DND-41 (cell line): ENCODE results near the gene TBXAS1.
A peak's percentile ranks its signal among the peaks of the same experiment; 100 is the strongest.

Experiments
- ATAC-seq: fragments of 200-7000 bp; cut with Tn5 transposase; 3 replicates; pipeline ENCODE4 v1.9.1; 2021; ENCODE audit warnings: low read depth; ENCODE audit not compliant: insufficient read depth
- DNase-seq: peaks from one replicate; pipeline ENCODE4 v3.0.0-alpha.2; 2020
- H2AFZ ChIP-seq: 2 replicates; pipeline ENCODE4 v1.6.0; 2012; ENCODE audit warnings: low read depth, low read length
- H3K27ac ChIP-seq: 2 replicates; pipeline ENCODE4 v1.5.1; 2012; ENCODE audit warnings: low read length, inconsistent platforms
- H3K27me3 ChIP-seq: fragments of 200-600 bp; sonication (generic); 2 replicates; pipeline ENCODE4 v1.6.0; 2012; ENCODE audit warnings: low read length, mild to moderate bottlenecking, inconsistent platforms; ENCODE audit not compliant: insufficient read depth, poor library complexity
- H3K36me3 ChIP-seq: 2 replicates; pipeline ENCODE4 v1.5.1; 2012; ENCODE audit warnings: low read length, inconsistent platforms; ENCODE audit not compliant: insufficient read depth
- H3K4me1 ChIP-seq: 2 replicates; pipeline ENCODE4 v1.5.1; 2012; ENCODE audit warnings: mild to moderate bottlenecking, low read length; ENCODE audit not compliant: insufficient read depth
- H3K4me2 ChIP-seq: 2 replicates; pipeline ENCODE4 v1.6.0; 2012; ENCODE audit warnings: mild to moderate bottlenecking, moderate library complexity, low read length, inconsistent platforms; ENCODE audit not compliant: insufficient read depth
- H3K4me3 ChIP-seq, 2 experiments: fragments of 200-600 bp in 1 of 2; shearing (Covaris generic) in 1 of 2; 2 replicates each; pipeline ENCODE4 v1.5.1; 2012 to 2016; ENCODE audit warnings: inconsistent platforms in 2 of 2, low read length in 2 of 2, mild to moderate bottlenecking in 2 of 2, low read depth in 1 of 2, moderate library complexity in 1 of 2
- H3K79me2 ChIP-seq: 2 replicates; pipeline ENCODE4 v1.6.0; 2012; ENCODE audit warnings: low read length, inconsistent platforms; ENCODE audit not compliant: insufficient read depth
- H3K9ac ChIP-seq: 2 replicates; pipeline ENCODE4 v1.6.0; 2012; ENCODE audit warnings: low read depth, mild to moderate bottlenecking, inconsistent platforms, low read length, moderate library complexity
- H3K9me3 ChIP-seq: 2 replicates; pipeline ENCODE4 v1.5.1; 2012; ENCODE audit warnings: low read length, moderate library complexity, mild to moderate bottlenecking, inconsistent platforms; ENCODE audit not compliant: insufficient read depth, severe bottlenecking
- H4K20me1 ChIP-seq: 2 replicates; pipeline ENCODE4 v1.6.0; 2012; ENCODE audit warnings: low read length; ENCODE audit not compliant: insufficient read depth
- EZH2 ChIP-seq: IDR thresholded peaks from 3 replicates; pipeline ENCODE4 v1.6.1; 2012; ENCODE audit warnings: borderline replicate concordance, low read depth, mild to moderate bottlenecking, moderate library complexity, low read length, inconsistent platforms; ENCODE audit not compliant: severe bottlenecking
- TF ChIP-seq, protein P1 (sequence below): IDR thresholded peaks from 2 replicates; pipeline ENCODE4 v1.5.1; 2012; ENCODE audit warnings: borderline replicate concordance, low read length, moderate library complexity, mild to moderate bottlenecking; ENCODE audit not compliant: poor library complexity, severe bottlenecking; ENCODE audit errors: extremely low read depth

The TBXAS1 gene

DNA sequence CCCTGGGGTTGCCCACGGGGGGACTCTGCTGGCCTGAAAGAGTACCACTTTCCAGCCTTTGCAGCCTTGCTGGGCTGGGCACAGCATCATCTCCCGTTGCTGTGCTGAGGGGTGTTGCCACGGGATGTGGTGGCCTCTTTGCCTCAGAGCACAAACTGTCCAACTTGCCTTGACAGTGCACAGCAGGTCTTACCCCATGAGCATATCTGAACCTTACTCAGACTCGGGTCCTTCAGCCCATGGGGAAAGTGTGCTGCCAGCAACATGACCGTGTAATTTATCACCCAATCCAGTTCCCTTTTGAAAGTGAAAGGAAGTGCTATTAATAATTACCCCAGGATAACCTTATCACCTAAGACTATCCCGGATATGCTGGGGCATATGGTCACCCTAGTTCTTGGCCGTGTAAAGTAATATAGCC lies 46.8 kb downstream of the TBXAS1 start:
- no peak overlapping the region for H3K27ac ChIP-seq
- no peaks in the 10 kb centered on the region for H4K20me1 ChIP-seq
- H3K4me2 ChIP-seq, result no peak overlapping the region
- ATAC-seq (no peak), DNase-seq (no peak)
- H3K4me1 ChIP-seq, result no peaks in the 10 kb centered on the region
- no peaks in the 10 kb centered on the region for H3K9me3 ChIP-seq
- no peak overlapping the region for H2AFZ ChIP-seq
- no peaks in the 10 kb centered on the region for H3K79me2 ChIP-seq
- no peaks in the 10 kb centered on the region for H3K27me3 ChIP-seq
- H3K9ac ChIP-seq, result no peak overlapping the region
- H3K36me3 ChIP-seq, result no peaks in the 10 kb centered on the region
- H3K4me3 ChIP-seq, result no peak overlapping the region
- TF ChIP-seq EZH2, result no peak
- TF ChIP-seq, protein P1, sequence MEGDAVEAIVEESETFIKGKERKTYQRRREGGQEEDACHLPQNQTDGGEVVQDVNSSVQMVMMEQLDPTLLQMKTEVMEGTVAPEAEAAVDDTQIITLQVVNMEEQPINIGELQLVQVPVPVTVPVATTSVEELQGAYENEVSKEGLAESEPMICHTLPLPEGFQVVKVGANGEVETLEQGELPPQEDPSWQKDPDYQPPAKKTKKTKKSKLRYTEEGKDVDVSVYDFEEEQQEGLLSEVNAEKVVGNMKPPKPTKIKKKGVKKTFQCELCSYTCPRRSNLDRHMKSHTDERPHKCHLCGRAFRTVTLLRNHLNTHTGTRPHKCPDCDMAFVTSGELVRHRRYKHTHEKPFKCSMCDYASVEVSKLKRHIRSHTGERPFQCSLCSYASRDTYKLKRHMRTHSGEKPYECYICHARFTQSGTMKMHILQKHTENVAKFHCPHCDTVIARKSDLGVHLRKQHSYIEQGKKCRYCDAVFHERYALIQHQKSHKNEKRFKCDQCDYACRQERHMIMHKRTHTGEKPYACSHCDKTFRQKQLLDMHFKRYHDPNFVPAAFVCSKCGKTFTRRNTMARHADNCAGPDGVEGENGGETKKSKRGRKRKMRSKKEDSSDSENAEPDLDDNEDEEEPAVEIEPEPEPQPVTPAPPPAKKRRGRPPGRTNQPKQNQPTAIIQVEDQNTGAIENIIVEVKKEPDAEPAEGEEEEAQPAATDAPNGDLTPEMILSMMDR, result no peak

DNA sequence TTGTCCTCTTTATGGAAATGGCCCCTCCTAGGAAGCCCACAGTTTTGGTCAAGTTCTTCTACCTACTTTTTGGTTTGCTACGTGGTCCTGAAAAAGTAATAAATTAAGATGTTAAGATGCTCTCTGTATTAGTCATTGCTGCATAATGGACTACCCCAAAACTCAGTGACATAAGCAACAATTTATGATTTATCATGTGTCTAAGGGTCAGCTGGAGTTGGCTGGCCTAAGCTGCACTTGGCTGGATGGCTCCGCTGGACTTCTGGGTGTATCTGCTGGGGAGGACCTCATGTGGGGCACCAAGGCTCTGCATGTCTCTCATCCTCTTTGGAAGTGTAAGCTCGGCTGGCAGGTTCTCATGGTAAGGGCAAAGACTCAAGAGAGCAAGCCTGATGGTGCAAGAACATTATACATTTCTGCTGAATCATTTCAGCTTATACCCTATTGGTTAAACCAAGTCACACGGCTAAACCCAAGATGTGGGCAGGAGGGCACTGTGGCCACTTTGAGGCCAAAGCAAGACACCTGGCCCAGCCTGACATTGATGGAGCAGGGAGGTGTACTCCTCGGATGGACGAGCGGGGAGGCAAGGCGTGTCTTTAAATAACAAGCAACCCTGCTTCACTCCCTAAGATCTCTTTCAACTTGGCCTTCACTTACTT lies 47.7 kb downstream of the TBXAS1 start:
- Histone ChIP-seq H3K27me3 (no peaks in the 10 kb centered on the region), H2AFZ (no peak overlapping the region), H3K4me1 (no peaks in the 10 kb centered on the region), H4K20me1 (no peaks in the 10 kb centered on the region), H3K4me2 (no peak overlapping the region), H3K9ac (no peak overlapping the region), H3K79me2 (no peaks in the 10 kb centered on the region), H3K4me3 (no peak overlapping the region), H3K27ac (no peak overlapping the region), H3K9me3 (no peaks in the 10 kb centered on the region), H3K36me3 (no peaks in the 10 kb centered on the region)
- DNase-seq, result no peak
- no peak for ATAC-seq
- TF ChIP-seq, protein P1, result no peak
- TF ChIP-seq EZH2, result no peak

- H3K27me3 ChIP-seq, result peaks cover 3% of the 10 kb centered on the region
- DNase-seq, result peak; percentile 28
- peak; percentile 72 for ATAC-seq
- no peak overlapping the region for H3K9ac ChIP-seq
- no peak overlapping the region for H3K4me3 ChIP-seq
- TF ChIP-seq, protein P1, result no peak
- no peak for TF ChIP-seq EZH2
- H3K4me1 ChIP-seq, result no peaks in the 10 kb centered on the region
- H3K4me2 ChIP-seq, result no peak overlapping the region
- H3K79me2 ChIP-seq, result no peaks in the 10 kb centered on the region
- H4K20me1 ChIP-seq, result no peaks in the 10 kb centered on the region
- H3K36me3 ChIP-seq, result no peaks in the 10 kb centered on the region
- H3K27ac ChIP-seq, result no peak overlapping the region
- no peaks in the 10 kb centered on the region for H3K9me3 ChIP-seq
- no peak overlapping the region for H2AFZ ChIP-seq
These were observed 54.8 kb downstream of the TBXAS1 start for GRCh38 chr7:139883814-139884213.

DNA sequence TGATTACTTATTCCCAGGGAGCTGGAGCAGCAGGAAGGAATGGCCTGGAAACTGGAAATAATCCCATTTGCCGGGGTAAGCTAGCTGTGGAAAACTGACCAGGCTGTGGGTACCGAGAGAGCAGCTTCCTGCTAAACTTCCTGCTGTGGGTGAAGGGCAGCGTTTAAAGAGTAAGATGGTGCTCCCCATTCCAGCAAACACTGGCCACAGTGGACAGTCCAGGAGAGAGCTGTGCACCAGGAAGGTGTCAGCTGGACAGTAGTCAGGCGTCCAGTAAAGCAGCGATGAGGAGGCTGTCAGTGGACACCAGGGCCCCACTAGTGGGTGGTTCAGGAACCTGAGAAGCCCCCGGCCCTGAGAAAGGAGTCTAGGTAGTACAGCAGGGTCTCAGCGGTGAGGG lies 55.4 kb downstream of the TBXAS1 start:
- Histone ChIP-seq H3K9ac (no peak overlapping the region), H3K4me3 (no peak overlapping the region), H3K4me1 (no peaks in the 10 kb centered on the region), H3K27me3 (peaks cover 3% of the 10 kb centered on the region), H3K4me2 (no peak overlapping the region), H3K27ac (no peak overlapping the region), H4K20me1 (no peaks in the 10 kb centered on the region), H3K9me3 (no peaks in the 10 kb centered on the region), H3K79me2 (no peaks in the 10 kb centered on the region), H3K36me3 (no peaks in the 10 kb centered on the region), H2AFZ (no peak overlapping the region)
- ATAC-seq (no peak), DNase-seq (no peak)
- TF ChIP-seq, protein P1, result no peak
- TF ChIP-seq EZH2, result no peak
